Suprapubic skin (tissue), 4 donors: ENCODE results near the gene CACNA1A. TPM values are rescaled to one million over a fixed set of nuclear protein-coding genes. Genes with fewer than 3 reads are reported as not detected.
"Not testable (repeated sequence)": the region's sequence is repeated elsewhere in the genome, so short reads cannot be mapped to it uniquely, and the experiment has no call there.

Experiments
- DNase-seq, 2 donors: peaks; one replicate each; pipeline ENCODE4 v3.0.0-alpha.2; 2019; ENCODE audit warnings: low spot score in 2 of 2
- H3K27ac ChIP-seq: fragments of 200-600 bp; sonication (generic); one replicate; pipeline ENCODE4 v1.5.1; 2019
- H3K27me3 ChIP-seq: fragments of 200-600 bp; sonication (generic); one replicate; pipeline ENCODE4 v1.5.1; 2019
- H3K36me3 ChIP-seq: fragments of 200-600 bp; sonication (generic); one replicate; pipeline ENCODE4 v1.5.1; 2019
- H3K4me1 ChIP-seq: fragments of 200-600 bp; sonication (generic); one replicate; pipeline ENCODE4 v1.5.1; 2019
- H3K4me3 ChIP-seq: fragments of 200-600 bp; sonication (generic); one replicate; pipeline ENCODE4 v1.5.1; 2019; ENCODE audit warnings: mild to moderate bottlenecking
- H3K9me3 ChIP-seq: fragments of 200-600 bp; sonication (generic); one replicate; pipeline ENCODE4 v1.5.1; 2019
- CTCF ChIP-seq, 2 donors: fragments of 200-600 bp in 1 of 2; fragments of 450-650 bp in 1 of 2; sonication (generic) in 1 of 2; IDR thresholded peaks; one replicate each; pipeline ENCODE4 v1.5.1; 2016 to 2019; ENCODE audit warnings: antibody characterized with exemption in 2 of 2, mild to moderate bottlenecking in 1 of 2, moderate library complexity in 1 of 2
- EP300 ChIP-seq: sonication (generic); formaldehyde crosslinking; IDR thresholded peaks from one replicate; pipeline ENCODE4 v1.6.1; 2017; ENCODE audit warnings: antibody characterized with exemption
- POLR2A ChIP-seq, 2 donors: fragments of 450-650 bp; IDR thresholded peaks; one replicate each; pipeline ENCODE4 v1.6.1; 2017; ENCODE audit warnings: antibody characterized with exemption in 2 of 2, mild to moderate bottlenecking in 2 of 2, moderate library complexity in 2 of 2
- POLR2AphosphoS5 ChIP-seq, 3 donors: sonication (generic); formaldehyde crosslinking; IDR thresholded peaks; one replicate each; pipeline ENCODE4 v1.6.1; 2017; ENCODE audit warnings: antibody characterized with exemption in 3 of 3
- WGBS: methylation state at CpG from one replicate; pipeline ENCODE4 v1.1.5; 2018; 5-methylcytosine and 5-hydroxymethylcytosine counted together
- total RNA-seq, 4 donors: library from RNA; depleted of rRNA; stranded (reverse); fragments of >200 nt; gene quantifications; one replicate each; pipeline ENCODE4 v1.1.0, GENCODE V29; 2016

Gene CACNA1A
- total RNA-seq, 4 donors from 2014 or later, result 0.26 to 0.42 (median 0.35) TPM

- Histone ChIP-seq H3K9me3 (no peaks in the 10 kb centered on the region), H3K4me1 (no peaks in the 10 kb centered on the region), H3K27ac (no peak overlapping the region), H3K27me3 (peaks cover 4% of the 10 kb centered on the region), H3K36me3 (no peaks in the 10 kb centered on the region), H3K4me3 (no peak overlapping the region)
- TF ChIP-seq POLR2AphosphoS5 (IDR thresholded peaks at IDR 0.05), result no peak
- no peak for TF ChIP-seq CTCF (IDR thresholded peaks at IDR 0.05)
- TF ChIP-seq POLR2A (IDR thresholded peaks at IDR 0.05), result no peak
- no peak for TF ChIP-seq EP300
- 90% methylated on average over 11 of the region's 11 CpGs for WGBS
- no peak for DNase-seq
Observed at GRCh38 chr19:13427273-13428051, 78.8 kb downstream of the CACNA1A start.

GRCh38 chr19:13425875-13426274 is 80.4 kb downstream of the CACNA1A start:
- 87% methylated on average over 3 of the region's 3 CpGs for WGBS
- not testable (repeated sequence) for H3K4me1 ChIP-seq, DNase-seq, H3K27ac ChIP-seq, H3K36me3 ChIP-seq, H3K4me3 ChIP-seq, H3K27me3 ChIP-seq, H3K9me3 ChIP-seq

- no peaks in the 10 kb centered on the region for H3K9me3 ChIP-seq
- WGBS, result 64% methylated on average over 3 of the region's 3 CpGs
- no peak for TF ChIP-seq CTCF (IDR thresholded peaks at IDR 0.05)
- no peak for TF ChIP-seq POLR2AphosphoS5 (IDR thresholded peaks at IDR 0.05)
- no peak for TF ChIP-seq POLR2A (IDR thresholded peaks at IDR 0.05)
- TF ChIP-seq EP300, result no peak
- H3K27me3 ChIP-seq, result peaks cover under 1% of the 10 kb centered on the region
- no peak overlapping the region for H3K4me3 ChIP-seq
- DNase-seq, result no peak
- H3K27ac ChIP-seq, result no peak overlapping the region
- no peaks in the 10 kb centered on the region for H3K4me1 ChIP-seq
- no peaks in the 10 kb centered on the region for H3K36me3 ChIP-seq
Observed at GRCh38 chr19:13425151-13425550, 81.1 kb downstream of the CACNA1A start.

- peaks cover 3% of the 10 kb centered on the region for H3K27me3 ChIP-seq
- H3K27ac ChIP-seq, result no peak overlapping the region
- no peaks in the 10 kb centered on the region for H3K9me3 ChIP-seq
- H3K36me3 ChIP-seq, result no peaks in the 10 kb centered on the region
- no peak overlapping the region for H3K4me3 ChIP-seq
- TF ChIP-seq CTCF (IDR thresholded peaks at IDR 0.05), result no peak
- no peak for DNase-seq
- no peaks in the 10 kb centered on the region for H3K4me1 ChIP-seq
Observed at GRCh38 chr19:13420780-13421179, 85.5 kb downstream of the CACNA1A start.

GRCh38 chr19:13417054-13417453 is 89.2 kb downstream of the CACNA1A start:
- Histone ChIP-seq H3K9me3 (no peaks in the 10 kb centered on the region), H3K27ac (no peak overlapping the region), H3K36me3 (no peaks in the 10 kb centered on the region), H3K4me1 (no peaks in the 10 kb centered on the region), H3K4me3 (no peak overlapping the region), H3K27me3 (peaks cover 3% of the 10 kb centered on the region)
- WGBS, result 52% methylated on average over 3 of the region's 10 CpGs
- no peak for DNase-seq
- TF ChIP-seq EP300 (no peak), CTCF (IDR thresholded peaks at IDR 0.05) (no peak), POLR2AphosphoS5 (IDR thresholded peaks at IDR 0.05) (no peak), POLR2A (IDR thresholded peaks at IDR 0.05) (no peak)

GRCh38 chr19:13411899-13412298 is 94.4 kb downstream of the CACNA1A start:
- Histone ChIP-seq H3K4me1 (no peaks in the 10 kb centered on the region), H3K4me3 (no peak overlapping the region), H3K9me3 (no peaks in the 10 kb centered on the region), H3K27me3 (peaks cover 3% of the 10 kb centered on the region), H3K36me3 (no peaks in the 10 kb centered on the region), H3K27ac (no peak overlapping the region)
- TF ChIP-seq EP300 (no peak), POLR2AphosphoS5 (IDR thresholded peaks at IDR 0.05) (no peak), POLR2A (IDR thresholded peaks at IDR 0.05) (no peak), CTCF (IDR thresholded peaks at IDR 0.05) (no peak)
- no peak for DNase-seq
- 88% methylated on average over 6 of the region's 6 CpGs for WGBS
